Lower lobe of right lung (tissue), 2 donors: Measurements from ENCODE around the gene TP53. TPM values are rescaled to one million over a fixed set of nuclear protein-coding genes. Genes with fewer than 3 reads are reported as not detected.

ENCODE experiments used
- ATAC-seq, 2 donors: fragments of 200-7000 bp; cut with Tn5 transposase; one replicate each; pipeline ENCODE4 v1.9.1; 2020 to 2022; ENCODE audit warnings: mild to moderate bottlenecking in 2 of 2, moderate library complexity in 2 of 2
- DNase-seq: peaks from one replicate; pipeline ENCODE4 v3.0.0-alpha.2; 2020
- H3K27ac ChIP-seq: fragments of 200-600 bp; one replicate; pipeline ENCODE4 v1.8.0; 2022
- H3K27me3 ChIP-seq: fragments of 200-600 bp; one replicate; pipeline ENCODE4 v1.8.0; 2022; ENCODE audit warnings: low read depth
- H3K36me3 ChIP-seq: fragments of 200-600 bp; one replicate; pipeline ENCODE4 v1.8.0; 2022; ENCODE audit warnings: mild to moderate bottlenecking
- H3K4me1 ChIP-seq: fragments of 200-600 bp; one replicate; pipeline ENCODE4 v1.8.0; 2022
- H3K4me3 ChIP-seq: fragments of 200-600 bp; one replicate; pipeline ENCODE4 v1.8.0; 2022; ENCODE audit warnings: mild to moderate bottlenecking
- H3K9me3 ChIP-seq: fragments of 200-600 bp; one replicate; pipeline ENCODE4 v1.8.0; 2022
- intact Hi-C: fragments of 100-400 bp; cut with DNase I; formaldehyde crosslinking; loops from one replicate; pipeline ENCODE4 v1.11.0; 2022
- total RNA-seq: library from RNA; stranded (reverse); fragmentation: NEBNext Ultra II Directional; extraction: Animal tissue kit (Norgen Biotek cat#: 25700); gene quantifications from one replicate; pipeline ENCODE4 v1.2.1, GENCODE V29; 2021
- TF ChIP-seq, protein P1 (sequence below): fragments of 200-600 bp; IDR thresholded peaks from one replicate; pipeline ENCODE4 v1.8.0; 2022; ENCODE audit warnings: antibody characterized with exemption, mild to moderate bottlenecking
- donor health status: DM: no; HTN: yes; CAD: no; lungs with severe emphysema.

Gene TP53
- total RNA-seq, 1 donor from 2014 or later = 34.8 TPM

DNA sequence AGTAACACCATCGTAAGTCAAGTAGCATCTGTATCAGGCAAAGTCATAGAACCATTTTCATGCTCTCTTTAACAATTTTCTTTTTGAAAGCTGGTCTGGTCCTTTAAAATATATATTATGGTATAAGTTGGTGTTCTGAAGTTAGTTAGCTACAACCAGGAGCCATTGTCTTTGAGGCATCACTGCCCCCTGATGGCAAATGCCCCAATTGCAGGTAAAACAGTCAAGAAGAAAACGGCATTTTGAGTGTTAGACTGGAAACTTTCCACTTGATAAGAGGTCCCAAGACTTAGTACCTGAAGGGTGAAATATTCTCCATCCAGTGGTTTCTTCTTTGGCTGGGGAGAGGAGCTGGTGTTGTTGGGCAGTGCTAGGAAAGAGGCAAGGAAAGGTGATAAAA is 14.1 kb downstream of the TP53 start:
- ATAC-seq (no peak), DNase-seq (no peak)
- Histone ChIP-seq H3K36me3 (peaks cover 80% of the 10 kb centered on the region), H3K4me3 (no peak overlapping the region), H3K4me1 (no peaks in the 10 kb centered on the region), H3K9me3 (peaks cover 6% of the 10 kb centered on the region), H3K27ac (no peak overlapping the region), H3K27me3 (no peaks in the 10 kb centered on the region)
- intact Hi-C loops = no loop called here
- TF ChIP-seq, protein P1, sequence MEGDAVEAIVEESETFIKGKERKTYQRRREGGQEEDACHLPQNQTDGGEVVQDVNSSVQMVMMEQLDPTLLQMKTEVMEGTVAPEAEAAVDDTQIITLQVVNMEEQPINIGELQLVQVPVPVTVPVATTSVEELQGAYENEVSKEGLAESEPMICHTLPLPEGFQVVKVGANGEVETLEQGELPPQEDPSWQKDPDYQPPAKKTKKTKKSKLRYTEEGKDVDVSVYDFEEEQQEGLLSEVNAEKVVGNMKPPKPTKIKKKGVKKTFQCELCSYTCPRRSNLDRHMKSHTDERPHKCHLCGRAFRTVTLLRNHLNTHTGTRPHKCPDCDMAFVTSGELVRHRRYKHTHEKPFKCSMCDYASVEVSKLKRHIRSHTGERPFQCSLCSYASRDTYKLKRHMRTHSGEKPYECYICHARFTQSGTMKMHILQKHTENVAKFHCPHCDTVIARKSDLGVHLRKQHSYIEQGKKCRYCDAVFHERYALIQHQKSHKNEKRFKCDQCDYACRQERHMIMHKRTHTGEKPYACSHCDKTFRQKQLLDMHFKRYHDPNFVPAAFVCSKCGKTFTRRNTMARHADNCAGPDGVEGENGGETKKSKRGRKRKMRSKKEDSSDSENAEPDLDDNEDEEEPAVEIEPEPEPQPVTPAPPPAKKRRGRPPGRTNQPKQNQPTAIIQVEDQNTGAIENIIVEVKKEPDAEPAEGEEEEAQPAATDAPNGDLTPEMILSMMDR = peak; percentile 36

DNA sequence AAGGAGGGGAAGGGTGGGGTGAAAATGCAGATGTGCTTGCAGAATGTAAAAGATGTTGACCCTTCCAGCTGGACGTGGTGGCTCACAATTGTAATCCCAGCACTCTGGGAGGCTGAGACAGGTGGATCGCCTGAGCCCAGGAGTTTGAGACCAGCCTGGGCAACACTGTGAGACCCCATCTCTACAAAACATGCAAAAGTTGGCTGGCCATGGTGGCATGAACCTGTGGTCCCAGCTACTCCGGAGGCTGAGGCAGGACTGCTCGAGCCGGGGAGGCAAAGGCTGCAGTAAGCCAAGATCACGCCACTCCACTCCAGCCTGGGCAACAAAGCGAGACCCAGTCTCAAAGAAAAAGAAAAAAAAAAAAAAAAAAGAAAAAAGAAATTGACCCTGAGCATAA is 18.8 kb downstream of the TP53 start:
- Histone ChIP-seq H3K36me3 (peaks cover 75% of the 10 kb centered on the region), H3K9me3 (peaks cover 4% of the 10 kb centered on the region), H3K4me1 (no peaks in the 10 kb centered on the region), H3K27me3 (no peaks in the 10 kb centered on the region), H3K27ac (no peak overlapping the region), H3K4me3 (no peak overlapping the region)
- intact Hi-C loops = no loop called here
- TF ChIP-seq, protein P1 = no peak
- DNase-seq (no peak), ATAC-seq (no peak)

GRCh38 chr17:7667656-7668406 is 19.5 kb downstream of the TP53 start:
- Histone ChIP-seq H3K4me1 (no peaks in the 10 kb centered on the region), H3K36me3 (peaks cover 69% of the 10 kb centered on the region), H3K4me3 (no peak overlapping the region), H3K27me3 (no peaks in the 10 kb centered on the region), H3K9me3 (no peaks in the 10 kb centered on the region), H3K27ac (no peak overlapping the region)
- no peak for DNase-seq
- intact Hi-C loops = no loop called here
- ATAC-seq = peak; percentile 11 to 13
- TF ChIP-seq, protein P1 = no peak

GRCh38 chr17:7656958-7657609 is 30.2 kb downstream of the TP53 start:
- intact Hi-C loops = no loop called here
- H3K4me1 ChIP-seq = no peaks in the 10 kb centered on the region
- ATAC-seq = peak in 1 of 2 donors; percentile 14

GRCh38 chr17:7655541-7655840 is 31.8 kb downstream of the TP53 start:
- DNase-seq = no peak
- H3K9me3 ChIP-seq = no peaks in the 10 kb centered on the region
- TF ChIP-seq, protein P1 = no peak
- H3K4me1 ChIP-seq = peaks cover 15% of the 10 kb centered on the region
- H3K4me3 ChIP-seq = no peak overlapping the region
- H3K27me3 ChIP-seq = peaks cover 21% of the 10 kb centered on the region
- no peak overlapping the region for H3K27ac ChIP-seq
- ATAC-seq = no peak
- intact Hi-C loops = no loop called here
- H3K36me3 ChIP-seq = no peaks in the 10 kb centered on the region

More at GRCh38 chr17:7656958-7657609, 30.2 kb downstream of the TP53 start:
- Histone ChIP-seq H3K9me3 (no peaks in the 10 kb centered on the region), H3K4me3 (no peak overlapping the region), H3K27me3 (peaks cover 7% of the 10 kb centered on the region), H3K36me3 (no peaks in the 10 kb centered on the region), H3K27ac (no peak overlapping the region)
- TF ChIP-seq, protein P1 = no peak
- no peak for DNase-seq
